Measurements from ENCODE around the gene COQ8B.

DNA sequence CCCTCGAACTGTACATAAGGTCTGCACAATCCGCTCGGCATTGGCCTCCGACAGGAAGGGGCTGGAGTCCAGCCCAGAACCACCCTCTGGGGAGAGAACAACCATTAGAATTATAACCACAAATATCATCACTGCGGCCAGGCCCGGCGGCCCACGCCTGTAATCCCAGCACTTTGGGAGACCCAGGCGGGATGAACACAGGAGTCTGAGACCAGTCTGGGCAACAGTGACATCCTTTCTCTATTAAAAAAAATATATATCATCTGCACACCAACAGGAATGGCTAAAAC lies 11.4 kb downstream of the COQ8B start:
- TF ChIP-seq, protein P1, sequence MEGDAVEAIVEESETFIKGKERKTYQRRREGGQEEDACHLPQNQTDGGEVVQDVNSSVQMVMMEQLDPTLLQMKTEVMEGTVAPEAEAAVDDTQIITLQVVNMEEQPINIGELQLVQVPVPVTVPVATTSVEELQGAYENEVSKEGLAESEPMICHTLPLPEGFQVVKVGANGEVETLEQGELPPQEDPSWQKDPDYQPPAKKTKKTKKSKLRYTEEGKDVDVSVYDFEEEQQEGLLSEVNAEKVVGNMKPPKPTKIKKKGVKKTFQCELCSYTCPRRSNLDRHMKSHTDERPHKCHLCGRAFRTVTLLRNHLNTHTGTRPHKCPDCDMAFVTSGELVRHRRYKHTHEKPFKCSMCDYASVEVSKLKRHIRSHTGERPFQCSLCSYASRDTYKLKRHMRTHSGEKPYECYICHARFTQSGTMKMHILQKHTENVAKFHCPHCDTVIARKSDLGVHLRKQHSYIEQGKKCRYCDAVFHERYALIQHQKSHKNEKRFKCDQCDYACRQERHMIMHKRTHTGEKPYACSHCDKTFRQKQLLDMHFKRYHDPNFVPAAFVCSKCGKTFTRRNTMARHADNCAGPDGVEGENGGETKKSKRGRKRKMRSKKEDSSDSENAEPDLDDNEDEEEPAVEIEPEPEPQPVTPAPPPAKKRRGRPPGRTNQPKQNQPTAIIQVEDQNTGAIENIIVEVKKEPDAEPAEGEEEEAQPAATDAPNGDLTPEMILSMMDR (IDR thresholded peaks at IDR 0.05; ENCODE audit: insufficient read depth, low read depth, low read length) = no peak
- TF ChIP-seq EZH2 (IDR thresholded peaks at IDR 0.05; ENCODE audit: insufficient read depth, low read length) = no peak

All from astrocyte (in vitro differentiated cells and primary cell).